Stimulated activated CD8-positive, alpha-beta memory T cell treated with anti-CD3 and anti-CD28 coated beads, Interleukin-7, amount 100 ng/mL, for 1 hour (primary cell): ENCODE data around the gene TRIM38.
"Not testable (repeated sequence)": the region's sequence is repeated elsewhere in the genome, so short reads cannot be mapped to it uniquely, and the experiment has no call there.

ENCODE experiments used
- DNase-seq, 2 donors: peaks; one replicate each; pipeline ENCODE4 v3.0.0-alpha.2; 2020; ENCODE audit warnings: low read depth in 2 of 2

The TRIM38 gene

GRCh38 chr6:25971187-25971821 lies 8.7 kb downstream of the TRIM38 start:
- DNase-seq: no peak

DNA sequence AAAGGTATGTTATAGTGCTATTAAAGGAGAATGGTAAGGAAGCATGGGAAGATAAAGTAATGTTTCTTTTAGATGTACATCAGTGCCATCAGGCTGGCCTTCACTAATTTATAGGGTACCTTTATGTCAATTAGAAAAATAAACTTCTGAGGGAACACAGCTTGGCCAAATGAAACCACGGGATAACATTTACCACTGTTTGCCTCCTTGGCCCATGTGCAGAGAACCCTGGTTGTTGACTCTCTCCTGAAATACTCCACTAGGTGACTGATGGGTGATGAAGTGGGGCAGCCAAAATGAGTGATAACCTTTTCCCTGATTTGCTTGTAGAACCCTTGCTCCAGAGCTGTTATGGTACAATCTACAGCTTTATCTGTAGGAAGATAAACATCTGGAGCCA lies 9.5 kb downstream of the TRIM38 start:
- no peak for DNase-seq

- no peak for DNase-seq
Observed at GRCh38 chr6:25972902-25973301, 10.3 kb downstream of the TRIM38 start.

- no peak for DNase-seq
Observed at GRCh38 chr6:25973923-25974555, 11.4 kb downstream of the TRIM38 start.

GRCh38 chr6:25975923-25976560 lies 13.4 kb downstream of the TRIM38 start:
- no peak for DNase-seq

DNA sequence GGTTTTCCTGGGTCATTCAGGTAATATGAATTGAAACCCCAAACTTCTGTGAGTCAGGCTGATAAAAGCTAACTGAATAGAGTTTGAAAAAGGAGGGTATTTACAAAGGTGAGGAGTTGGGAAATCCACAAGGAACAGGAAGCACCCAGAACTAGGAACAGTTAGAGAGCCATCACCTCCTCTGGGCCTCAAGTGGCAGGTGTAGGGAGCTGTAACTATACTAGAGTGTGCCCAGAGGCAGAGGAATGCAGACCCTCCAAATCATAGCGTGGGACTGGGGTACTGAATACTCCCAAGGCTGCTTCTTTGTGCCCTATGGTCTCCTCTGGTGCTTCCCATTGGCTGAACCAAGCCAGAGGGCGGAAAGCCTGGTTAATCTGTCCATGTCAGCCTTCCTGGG lies 18.3 kb downstream of the TRIM38 start:
- DNase-seq: no peak

DNA sequence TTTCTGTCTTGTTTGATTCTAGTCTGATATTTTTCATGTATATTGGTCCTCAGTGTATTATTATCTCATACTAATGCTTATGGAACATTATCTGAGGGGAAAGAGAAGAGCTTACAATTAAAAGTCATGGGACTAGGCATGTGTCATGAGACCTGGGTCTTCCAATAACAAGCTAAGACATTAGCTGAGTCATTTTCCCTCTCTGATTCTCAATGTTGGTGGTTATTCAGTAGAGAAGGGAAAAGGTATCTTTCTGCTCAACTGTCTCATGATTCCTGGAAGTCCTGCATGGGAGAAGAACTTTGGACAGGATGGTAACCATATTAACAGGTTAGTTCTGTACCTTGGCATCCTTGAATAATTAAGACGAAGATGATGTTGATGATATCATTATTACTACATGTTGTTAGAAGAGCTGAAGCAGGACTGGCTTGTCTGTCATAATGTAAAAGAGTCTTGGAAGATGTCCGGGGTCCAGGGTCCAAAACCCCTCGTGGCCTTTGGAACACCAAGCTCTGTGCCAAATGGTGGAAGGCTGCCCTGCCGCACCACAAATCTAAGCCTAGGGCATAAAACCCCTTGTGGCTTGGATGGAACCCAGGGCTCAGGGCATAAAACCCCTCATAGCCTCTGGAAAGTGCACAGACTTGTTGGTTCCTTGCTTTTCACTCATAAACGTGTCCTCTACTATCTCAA lies 19.1 kb downstream of the TRIM38 start:
- no peak for DNase-seq

DNA sequence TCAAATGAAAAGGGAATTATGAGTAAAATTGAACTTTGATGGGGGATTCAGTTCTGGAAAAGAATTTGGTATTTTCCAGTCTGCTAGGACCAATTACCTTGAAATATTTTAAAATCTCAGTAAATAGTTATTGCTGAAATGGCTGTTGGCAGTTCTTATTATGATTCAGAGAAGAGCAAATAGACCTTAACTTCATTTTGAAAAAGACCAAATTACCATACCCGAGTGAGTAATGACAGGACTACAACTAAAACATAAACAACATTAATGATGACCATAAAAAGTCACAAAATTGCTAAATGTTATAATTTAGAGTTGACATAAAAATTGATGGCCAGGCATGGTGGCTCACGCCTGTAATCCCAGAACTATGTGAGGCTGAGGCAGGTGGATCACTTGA lies 21.7 kb downstream of the TRIM38 start:
- no peak for DNase-seq

GRCh38 chr6:25987845-25988244 lies 25.2 kb downstream of the TRIM38 start:
- no peak for DNase-seq

DNA sequence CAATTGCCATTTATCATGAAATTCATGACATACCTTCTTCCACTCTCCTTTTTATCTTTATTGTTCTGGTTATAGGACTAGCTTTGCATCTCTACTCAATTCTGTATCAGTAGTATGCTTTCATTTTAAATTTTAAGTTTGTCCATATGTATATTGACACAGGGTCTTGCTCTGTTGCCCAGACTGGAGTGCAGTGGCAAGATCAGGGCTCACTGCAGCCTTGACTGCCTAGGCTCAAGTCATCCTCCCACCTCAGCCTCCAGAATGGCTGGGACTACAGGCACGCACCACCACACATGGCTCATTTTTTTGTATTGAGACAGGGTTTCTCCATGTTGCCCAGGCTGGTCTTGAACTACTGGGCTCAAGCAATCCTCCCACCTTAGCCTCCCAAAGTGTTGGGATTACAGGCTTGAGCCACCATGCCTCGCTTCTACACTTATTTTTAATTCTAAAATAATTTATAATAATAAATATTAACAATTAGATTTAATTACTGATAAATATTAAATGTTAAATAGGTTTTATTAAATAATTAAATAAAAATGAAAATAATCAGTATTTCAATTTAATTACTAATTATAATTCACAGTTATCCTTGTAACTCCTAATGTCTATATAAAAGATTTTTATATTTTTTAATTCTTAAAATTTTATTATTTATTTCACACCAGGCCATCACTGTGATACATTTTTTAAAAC lies 27.7 kb downstream of the TRIM38 start:
- DNase-seq: no peak

- peak; percentile 19 to 29 for DNase-seq
Observed at GRCh38 chr6:25991785-25992412, 29.3 kb downstream of the TRIM38 start.

GRCh38 chr6:25992413-25993340 lies 30.1 kb downstream of the TRIM38 start:
- DNase-seq: peak; percentile 85 to 90

DNA sequence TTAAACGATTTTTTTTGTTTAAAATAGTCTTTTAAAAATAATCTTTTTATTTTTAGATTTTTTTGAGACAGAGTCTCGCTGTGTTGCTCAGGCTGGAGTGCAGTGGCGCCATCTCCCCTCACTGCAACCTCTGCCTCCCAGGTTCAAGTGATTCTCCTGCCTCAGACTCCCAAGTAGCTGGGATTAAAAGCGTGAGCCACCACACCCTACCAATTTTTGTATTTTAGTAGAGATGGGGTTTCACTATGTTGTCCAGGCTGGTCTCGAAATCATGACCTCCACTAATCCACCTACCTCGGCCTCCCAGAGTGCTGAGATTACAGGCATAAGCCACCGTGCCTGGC lies 30.7 kb downstream of the TRIM38 start:
- DNase-seq: not testable (repeated sequence)

DNA sequence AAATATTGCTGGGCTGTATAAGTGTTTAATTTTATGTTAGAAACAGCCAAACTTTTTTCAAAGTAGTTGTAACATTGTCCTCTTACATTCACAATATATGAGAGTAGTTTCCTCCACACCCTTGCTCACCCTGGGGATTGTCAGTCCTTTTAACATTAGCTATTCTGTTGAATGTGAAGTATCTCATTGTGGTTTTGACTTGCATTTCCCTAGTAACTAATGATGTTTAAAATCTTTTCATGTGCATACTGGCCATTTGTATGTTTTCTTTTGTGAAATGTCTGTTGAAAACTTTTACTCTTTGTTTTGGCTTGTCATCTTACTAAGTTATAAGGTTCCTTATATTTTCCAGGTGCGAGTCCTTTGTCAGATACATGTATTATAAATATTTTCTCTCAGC lies 32.9 kb downstream of the TRIM38 start:
- no peak for DNase-seq

DNA sequence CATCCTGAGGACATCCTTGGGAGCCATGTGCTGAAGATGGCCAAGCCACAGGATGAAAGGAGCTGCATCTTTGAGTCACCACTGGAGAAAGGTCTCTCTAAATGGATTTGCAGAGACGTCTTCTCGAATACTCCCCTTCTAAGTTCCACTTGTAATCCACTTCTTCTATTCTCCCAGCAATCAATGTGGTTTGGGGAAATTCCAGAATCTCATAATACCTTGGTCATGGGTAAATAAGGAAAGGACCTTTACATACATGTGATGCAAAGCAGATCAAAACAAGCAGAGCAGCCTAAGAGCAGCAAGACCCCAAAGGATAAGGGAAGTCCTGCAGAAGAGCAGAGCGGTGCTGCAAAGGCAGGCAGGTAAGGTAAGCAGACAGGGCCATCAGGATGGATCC lies 35.3 kb downstream of the TRIM38 start:
- DNase-seq: no peak

GRCh38 chr6:25998379-25998778 lies 35.8 kb downstream of the TRIM38 start:
- DNase-seq: no peak

- not testable (repeated sequence) for DNase-seq
Observed at GRCh38 chr6:25999225-25999624, 36.6 kb downstream of the TRIM38 start.

GRCh38 chr6:26000366-26001144 lies 38.0 kb downstream of the TRIM38 start:
- no peak for DNase-seq

DNA sequence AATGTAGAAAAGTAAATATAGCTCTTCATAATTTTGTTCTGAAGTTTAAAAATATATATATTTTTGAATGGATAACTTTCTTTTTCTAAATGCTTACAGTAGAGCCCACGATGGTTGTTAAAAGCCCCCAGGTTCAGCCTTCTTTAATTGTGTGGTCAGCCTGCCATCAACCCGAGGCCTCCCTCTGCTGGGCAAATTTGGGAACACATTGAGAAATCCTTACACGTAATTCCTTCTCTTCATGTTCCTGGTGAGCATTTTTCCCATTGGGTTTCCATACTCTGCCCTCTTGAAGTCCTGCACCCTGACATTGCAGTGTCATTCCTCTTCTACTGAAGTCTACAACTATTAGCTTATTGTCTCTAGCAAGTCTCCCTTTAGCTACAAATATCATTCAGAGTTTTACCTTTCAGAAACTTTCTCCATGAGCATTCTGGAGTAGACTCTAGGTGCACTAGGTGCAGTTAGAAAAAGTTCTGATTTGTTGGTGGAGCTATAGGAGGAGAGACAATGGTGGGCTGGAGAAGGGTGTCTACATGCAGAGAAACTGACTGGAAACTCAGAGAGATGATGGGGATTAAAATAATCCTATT lies 40.6 kb downstream of the TRIM38 start:
- no peak for DNase-seq
